ENCODE data around the gene KAZN.

Gene KAZN

DNA sequence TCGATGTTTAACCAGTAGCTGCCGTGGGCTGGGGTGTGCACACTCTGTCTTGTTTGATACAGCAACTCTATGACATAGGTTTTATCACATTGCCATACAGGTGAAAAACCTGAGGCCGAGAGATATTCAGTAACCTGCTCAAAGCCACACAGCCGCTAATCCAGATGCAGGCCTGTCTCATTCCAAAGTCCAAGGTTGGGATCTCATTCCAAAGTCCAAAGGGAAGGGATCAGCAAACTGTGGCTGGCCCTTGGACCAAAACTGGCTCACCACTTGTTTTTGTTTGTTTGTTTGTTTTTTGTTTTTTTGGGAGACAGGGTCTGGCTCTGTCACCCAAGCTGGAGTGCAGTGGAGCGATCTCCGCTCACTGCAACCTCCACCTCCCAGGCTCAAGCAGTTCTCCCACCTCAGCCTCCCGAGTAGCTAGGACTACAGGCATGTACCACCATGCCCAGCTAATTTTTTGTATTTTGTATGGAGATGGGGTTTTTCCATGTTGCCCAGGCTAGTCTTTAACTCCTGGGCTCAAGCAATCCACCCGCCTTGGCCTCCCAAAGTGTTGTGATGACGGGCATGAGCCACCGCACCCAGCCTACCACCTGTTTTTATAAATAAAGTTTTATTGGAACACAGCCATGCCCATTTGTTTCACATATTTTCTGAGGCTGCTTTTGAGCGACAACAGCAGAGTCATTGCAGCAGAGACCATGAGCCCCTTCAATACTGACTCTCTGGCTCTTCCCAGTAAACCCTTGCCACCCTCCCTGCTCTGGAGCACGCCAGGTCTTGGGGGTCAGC lies 391.6 kb downstream of the KAZN start (continued):
- TF ChIP-seq ZNF112 (tag by site-specific recombination; IDR thresholded peaks at IDR 0.05) = no peak
- TF ChIP-seq ZNF133 (tag by site-specific recombination; IDR thresholded peaks at IDR 0.05) = no peak
- TF ChIP-seq, protein P1, sequence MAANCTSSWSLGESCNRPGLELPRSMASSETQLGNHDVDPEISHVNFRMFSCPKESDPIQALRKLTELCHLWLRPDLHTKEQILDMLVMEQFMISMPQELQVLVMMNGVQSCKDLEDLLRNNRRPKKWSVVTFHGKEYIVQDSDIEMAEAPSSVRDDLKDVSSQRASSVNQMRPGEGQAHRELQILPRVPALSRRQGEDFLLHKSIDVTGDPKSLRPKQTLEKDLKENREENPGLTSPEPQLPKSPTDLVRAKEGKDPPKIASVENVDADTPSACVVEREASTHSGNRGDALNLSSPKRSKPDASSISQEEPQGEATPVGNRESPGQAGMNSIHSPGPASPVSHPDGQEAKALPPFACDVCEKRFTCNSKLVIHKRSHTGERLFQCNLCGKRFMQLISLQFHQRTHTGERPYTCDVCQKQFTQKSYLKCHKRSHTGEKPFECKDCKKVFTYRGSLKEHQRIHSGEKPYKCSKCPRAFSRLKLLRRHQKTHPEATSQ (tag by site-specific recombination; IDR thresholded peaks at IDR 0.05) = no peak
- TF ChIP-seq ZNF670 (tag by site-specific recombination; IDR thresholded peaks at IDR 0.05; ENCODE audit: low read depth) = no peak
- no peak for TF ChIP-seq GLI2 (tag by site-specific recombination; IDR thresholded peaks at IDR 0.05; ENCODE audit: borderline replicate concordance, low read depth)
- no peak for TF ChIP-seq ZNF580 (tag by site-specific recombination; IDR thresholded peaks at IDR 0.05)

- H3K9me3 ChIP-seq (ENCODE audit: control insufficient read depth, insufficient read depth, low read depth, low read length) = no peaks in the 10 kb centered on the region
- no peaks in the 10 kb centered on the region for H3K4me1 ChIP-seq (ENCODE audit: control insufficient read depth, insufficient read depth, low read length)
- no peak overlapping the region for H3K4me3 ChIP-seq (ENCODE audit: low read depth, low read length)
- no peaks in the 10 kb centered on the region for H3K36me3 ChIP-seq (ENCODE audit: control insufficient read depth in 2 of 2, insufficient read depth in 1 of 2, low read length in 2 of 2)
- TF ChIP-seq KLF9 (tag by site-specific recombination; IDR thresholded peaks at IDR 0.05; ENCODE audit: low read depth) = no peak
- TF ChIP-seq, protein P2, sequence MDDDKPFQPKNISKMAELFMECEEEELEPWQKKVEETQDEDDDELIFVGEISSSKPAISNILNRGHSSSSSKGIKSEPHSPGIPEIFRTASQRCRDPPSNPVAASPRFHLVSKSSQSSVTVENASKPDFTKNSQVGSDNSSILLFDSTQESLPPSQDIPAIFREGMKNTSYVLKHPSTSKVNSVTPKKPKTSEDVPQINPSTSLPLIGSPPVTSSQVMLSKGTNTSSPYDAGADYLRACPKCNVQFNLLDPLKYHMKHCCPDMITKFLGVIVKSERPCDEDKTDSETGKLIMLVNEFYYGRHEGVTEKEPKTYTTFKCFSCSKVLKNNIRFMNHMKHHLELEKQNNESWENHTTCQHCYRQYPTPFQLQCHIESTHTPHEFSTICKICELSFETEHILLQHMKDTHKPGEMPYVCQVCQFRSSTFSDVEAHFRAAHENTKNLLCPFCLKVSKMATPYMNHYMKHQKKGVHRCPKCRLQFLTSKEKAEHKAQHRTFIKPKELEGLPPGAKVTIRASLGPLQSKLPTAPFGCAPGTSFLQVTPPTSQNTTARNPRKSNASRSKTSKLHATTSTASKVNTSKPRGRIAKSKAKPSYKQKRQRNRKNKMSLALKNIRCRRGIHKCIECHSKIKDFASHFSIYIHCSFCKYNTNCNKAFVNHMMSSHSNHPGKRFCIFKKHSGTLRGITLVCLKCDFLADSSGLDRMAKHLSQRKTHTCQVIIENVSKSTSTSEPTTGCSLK (tag by site-specific recombination; IDR thresholded peaks at IDR 0.05) = no peak
- no peak for TF ChIP-seq ZNF48 (tag by site-specific recombination; IDR thresholded peaks at IDR 0.05)
- TF ChIP-seq, protein P3, sequence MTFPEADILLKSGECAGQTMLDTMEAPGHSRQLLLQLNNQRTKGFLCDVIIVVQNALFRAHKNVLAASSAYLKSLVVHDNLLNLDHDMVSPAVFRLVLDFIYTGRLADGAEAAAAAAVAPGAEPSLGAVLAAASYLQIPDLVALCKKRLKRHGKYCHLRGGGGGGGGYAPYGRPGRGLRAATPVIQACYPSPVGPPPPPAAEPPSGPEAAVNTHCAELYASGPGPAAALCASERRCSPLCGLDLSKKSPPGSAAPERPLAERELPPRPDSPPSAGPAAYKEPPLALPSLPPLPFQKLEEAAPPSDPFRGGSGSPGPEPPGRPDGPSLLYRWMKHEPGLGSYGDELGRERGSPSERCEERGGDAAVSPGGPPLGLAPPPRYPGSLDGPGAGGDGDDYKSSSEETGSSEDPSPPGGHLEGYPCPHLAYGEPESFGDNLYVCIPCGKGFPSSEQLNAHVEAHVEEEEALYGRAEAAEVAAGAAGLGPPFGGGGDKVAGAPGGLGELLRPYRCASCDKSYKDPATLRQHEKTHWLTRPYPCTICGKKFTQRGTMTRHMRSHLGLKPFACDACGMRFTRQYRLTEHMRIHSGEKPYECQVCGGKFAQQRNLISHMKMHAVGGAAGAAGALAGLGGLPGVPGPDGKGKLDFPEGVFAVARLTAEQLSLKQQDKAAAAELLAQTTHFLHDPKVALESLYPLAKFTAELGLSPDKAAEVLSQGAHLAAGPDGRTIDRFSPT (tag by site-specific recombination; IDR thresholded peaks at IDR 0.05) = no peak
- no peak for TF ChIP-seq ZBTB10 (tag by site-specific recombination; IDR thresholded peaks at IDR 0.05)
- no peak for TF ChIP-seq ZNF114 (tag by site-specific recombination; IDR thresholded peaks at IDR 0.05)
- no peak for TF ChIP-seq HOXD13 (CRISPR knock-in tag; IDR thresholded peaks at IDR 0.05; ENCODE audit: borderline replicate concordance)
- TF ChIP-seq HOXC10 (CRISPR knock-in tag; IDR thresholded peaks at IDR 0.05) = no peak
- POLR2A ChIA-PET = no interaction called here
- no peak overlapping the region for H3K27ac ChIP-seq (ENCODE audit: extremely low read depth, low read depth, low read length)
- CTCF ChIA-PET = no interaction called here
Observed at GRCh38 chr1:14993414-14993813, 394.9 kb downstream of the KAZN start.

Data from HEK293 (cell line).